Measurements from ENCODE around the gene TBC1D26.
"Not testable (repeated sequence)": the region's sequence is repeated elsewhere in the genome, so short reads cannot be mapped to it uniquely, and the experiment has no call there.

- TF ChIP-seq CTCF, POLR2A, POLR2AphosphoS5, EP300 (IDR thresholded peaks at IDR 0.05): not testable (repeated sequence)
These were observed 56.3 kb downstream of the TBC1D26 start for GRCh38 chr17:15788365-15788764.

All from suprapubic skin (tissue), 4 donors.